GM18507 (cell line): ENCODE data around the gene SGK1.

Experiments used
- DNase-seq: peaks from one replicate; pipeline ENCODE4 v3.0.0; 2011; ENCODE audit warnings: low read depth; ENCODE audit not compliant: insufficient read length; ENCODE audit errors: extremely low spot score
- FAIRE-seq: peaks from 2 replicates; lab custom pipeline; 2011; peaks lifted over from hg19 to GRCh38; lab: Jason Lieb, UNC

SGK1 gene

GRCh38 chr6:134164300-134164699 is 153.6 kb downstream of the SGK1 start:
- FAIRE-seq (no peak), DNase-seq (no peak)

- no peak for DNase-seq
- no peak for FAIRE-seq
Measured at GRCh38 chr6:134162932-134163331, 155.0 kb downstream of the SGK1 start.

GRCh38 chr6:134161041-134161440 is 156.9 kb downstream of the SGK1 start:
- no peak for DNase-seq
- no peak for FAIRE-seq

GRCh38 chr6:134152767-134153485 is 165.0 kb downstream of the SGK1 start:
- no peak for FAIRE-seq

GRCh38 chr6:134148566-134148965 is 169.3 kb downstream of the SGK1 start:
- FAIRE-seq = no peak
- no peak for DNase-seq

More at GRCh38 chr6:134152767-134153485, 165.0 kb downstream of the SGK1 start:
- no peak for DNase-seq

- FAIRE-seq = no peak
- no peak for DNase-seq
Measured at GRCh38 chr6:134147034-134147533, 170.8 kb downstream of the SGK1 start.

GRCh38 chr6:134146268-134147033 is 171.5 kb downstream of the SGK1 start:
- no peak for DNase-seq
- no peak for FAIRE-seq

- no peak for FAIRE-seq
- no peak for DNase-seq
Measured at GRCh38 chr6:134145786-134146185, 172.1 kb downstream of the SGK1 start.

- FAIRE-seq (no peak), DNase-seq (no peak)
Measured at GRCh38 chr6:134138226-134138975, 179.5 kb downstream of the SGK1 start.

GRCh38 chr6:134134654-134135053 is 183.3 kb downstream of the SGK1 start:
- FAIRE-seq (no peak), DNase-seq (no peak)

GRCh38 chr6:134132494-134133141 is 185.3 kb downstream of the SGK1 start:
- FAIRE-seq = no peak

GRCh38 chr6:134131530-134132139 is 186.3 kb downstream of the SGK1 start:
- FAIRE-seq (no peak), DNase-seq (no peak)

More at GRCh38 chr6:134132494-134133141, 185.3 kb downstream of the SGK1 start:
- DNase-seq = no peak

GRCh38 chr6:134128146-134128545 is 189.8 kb downstream of the SGK1 start:
- DNase-seq (no peak), FAIRE-seq (no peak)

- DNase-seq (no peak), FAIRE-seq (peak; percentile 75)
Measured at GRCh38 chr6:134123666-134124208, 194.2 kb downstream of the SGK1 start.

GRCh38 chr6:134122775-134123174 is 195.1 kb downstream of the SGK1 start:
- FAIRE-seq (no peak), DNase-seq (no peak)

- FAIRE-seq (no peak), DNase-seq (no peak)
Measured at GRCh38 chr6:134119486-134119885, 198.4 kb downstream of the SGK1 start.
